DLD1 (cell line): ENCODE results near the gene BAHCC1.

ENCODE experiments used
- in situ Hi-C: cut with HindIII; loops from 2 replicates; pipeline ENCODE4 v1.10.0; 2017; ENCODE audit warnings: low sequenced_read_pairs

BAHCC1 gene

DNA sequence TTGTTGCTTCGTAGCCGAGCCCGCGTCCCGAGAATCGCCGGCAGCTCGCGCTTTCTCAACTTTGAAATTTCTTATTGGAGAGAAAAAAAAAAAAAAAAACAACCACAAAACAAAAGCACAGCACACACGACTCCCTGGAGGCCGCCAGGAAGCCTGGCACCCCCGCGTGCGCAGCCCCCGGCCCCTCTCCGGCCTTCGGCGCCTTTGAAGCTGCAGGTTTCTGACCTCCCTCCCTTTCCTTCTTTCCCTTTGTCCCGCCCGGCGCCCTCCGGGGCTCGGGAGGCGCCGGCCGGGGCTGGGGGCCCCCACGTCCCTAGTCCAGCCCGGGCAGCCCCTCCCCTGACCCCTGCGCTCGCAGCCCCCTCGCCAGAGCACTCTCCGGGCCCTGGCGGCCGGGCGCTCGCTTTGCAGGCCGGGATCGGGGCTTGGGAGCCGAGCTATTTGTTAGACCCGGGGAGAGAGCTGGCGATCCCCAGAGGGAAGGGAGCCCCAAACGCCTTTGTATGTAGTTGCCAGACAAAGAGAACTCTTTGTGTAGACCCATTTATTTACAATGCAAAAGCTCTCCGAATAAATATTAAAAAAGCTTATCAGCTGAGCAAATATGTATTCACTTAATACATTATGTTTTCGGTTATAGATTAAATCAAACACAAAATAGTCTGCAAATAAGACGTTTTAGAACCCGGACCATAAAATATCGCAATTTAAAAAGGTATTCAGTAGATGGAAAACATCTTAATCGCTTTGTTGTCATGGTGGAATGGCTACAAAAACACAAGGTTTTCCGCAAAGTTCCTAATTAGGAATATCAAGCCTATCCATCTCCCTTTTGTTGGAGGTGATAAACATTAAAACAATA, 2.3 kb downstream of the BAHCC1 start:
- in situ Hi-C loops, result no loop called here

DNA sequence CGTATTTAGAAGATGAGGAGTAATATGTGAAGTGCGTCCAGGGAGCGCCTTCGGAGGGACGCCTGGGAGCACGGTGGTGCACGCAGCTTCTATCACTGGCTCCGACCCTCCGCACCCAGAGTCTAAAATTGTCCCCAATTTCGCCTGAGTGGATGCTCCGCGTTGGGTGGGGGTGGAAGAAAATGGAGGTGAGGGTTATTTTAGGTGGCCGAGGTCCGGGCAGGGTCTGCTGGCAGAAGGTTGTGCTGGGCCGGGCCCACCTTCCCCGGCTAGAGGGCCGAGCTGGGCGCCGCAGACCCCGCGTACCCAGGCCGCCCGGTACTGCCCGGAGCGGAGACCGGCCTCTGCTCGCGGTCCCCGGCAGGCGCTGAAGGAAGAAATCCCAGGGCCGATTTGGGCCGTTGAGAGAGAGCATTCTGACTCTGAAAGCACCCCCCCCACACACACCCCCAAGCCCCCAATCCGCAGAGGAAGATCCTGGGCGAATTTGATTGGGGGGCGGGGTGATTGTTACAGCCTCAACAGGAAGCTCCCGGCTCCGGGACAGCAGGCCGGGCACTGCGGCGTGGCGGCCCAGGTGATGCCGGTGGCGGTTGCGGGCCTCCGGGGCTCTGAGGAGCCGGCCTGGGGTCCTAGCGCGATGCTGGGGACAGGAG, 3.0 kb downstream of the BAHCC1 start:
- in situ Hi-C loops, result no loop called here

DNA sequence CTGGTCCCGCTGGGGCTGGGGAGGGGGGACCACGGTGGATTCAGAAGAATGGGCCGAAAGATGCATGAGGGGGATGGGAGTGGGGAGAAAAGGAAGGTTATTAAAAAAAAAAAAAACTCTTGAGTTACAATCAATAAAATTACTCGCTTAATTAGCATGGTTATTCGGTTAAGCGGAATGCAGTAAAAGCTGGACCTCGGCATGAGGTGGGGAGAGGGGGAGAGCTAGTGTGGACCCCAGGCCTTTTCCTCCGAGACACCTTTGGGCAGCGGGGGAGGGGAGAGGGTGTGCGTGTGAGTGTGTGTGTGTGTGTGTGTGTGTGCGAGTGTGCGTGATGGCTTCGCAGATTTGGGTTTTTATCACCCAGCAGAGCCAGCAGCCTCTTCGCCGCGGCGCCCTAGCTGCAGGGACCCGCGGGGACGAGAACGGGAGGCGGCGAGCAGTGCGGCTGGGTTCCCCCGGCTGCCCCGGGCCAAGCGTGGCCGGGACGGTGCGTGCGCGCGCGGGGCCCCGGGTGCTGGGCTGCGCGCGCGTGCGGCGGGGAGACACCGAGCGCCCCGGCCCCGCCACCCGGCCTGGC, 3.7 kb downstream of the BAHCC1 start:
- in situ Hi-C loops, result no loop called here

DNA sequence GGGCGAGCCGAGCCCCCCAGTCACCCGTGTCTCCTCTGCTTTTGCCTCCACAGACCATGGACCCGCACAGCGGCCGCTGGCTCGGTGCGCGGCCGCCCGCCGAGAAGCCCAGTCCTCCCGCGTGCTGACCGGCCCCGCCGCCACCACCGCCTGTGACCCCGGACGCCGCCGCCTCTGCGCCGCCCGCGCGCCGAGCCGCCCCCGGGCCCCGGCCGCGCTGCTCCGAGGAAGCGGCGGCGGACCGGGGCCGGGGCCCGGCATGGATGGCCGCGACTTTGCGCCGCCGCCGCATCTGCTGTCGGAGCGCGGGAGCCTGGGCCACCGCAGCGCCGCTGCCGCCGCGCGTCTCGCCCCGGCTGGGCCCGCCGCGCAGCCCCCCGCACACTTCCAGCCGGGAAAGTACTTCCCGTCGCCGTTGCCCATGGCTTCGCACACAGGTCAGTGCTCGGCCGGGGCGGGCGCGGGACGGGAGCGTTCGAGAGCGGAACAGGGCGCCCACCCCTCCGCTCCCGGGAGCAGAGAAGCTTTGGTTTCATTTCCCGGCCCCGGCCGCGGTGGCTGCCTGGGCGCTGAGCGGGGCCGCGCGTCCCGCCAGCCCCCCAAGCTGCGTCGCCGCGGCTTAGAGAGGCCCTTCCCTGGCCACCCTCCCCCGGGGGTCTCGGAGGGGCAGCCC, 4.4 kb downstream of the BAHCC1 start:
- in situ Hi-C loops, result no loop called here

DNA sequence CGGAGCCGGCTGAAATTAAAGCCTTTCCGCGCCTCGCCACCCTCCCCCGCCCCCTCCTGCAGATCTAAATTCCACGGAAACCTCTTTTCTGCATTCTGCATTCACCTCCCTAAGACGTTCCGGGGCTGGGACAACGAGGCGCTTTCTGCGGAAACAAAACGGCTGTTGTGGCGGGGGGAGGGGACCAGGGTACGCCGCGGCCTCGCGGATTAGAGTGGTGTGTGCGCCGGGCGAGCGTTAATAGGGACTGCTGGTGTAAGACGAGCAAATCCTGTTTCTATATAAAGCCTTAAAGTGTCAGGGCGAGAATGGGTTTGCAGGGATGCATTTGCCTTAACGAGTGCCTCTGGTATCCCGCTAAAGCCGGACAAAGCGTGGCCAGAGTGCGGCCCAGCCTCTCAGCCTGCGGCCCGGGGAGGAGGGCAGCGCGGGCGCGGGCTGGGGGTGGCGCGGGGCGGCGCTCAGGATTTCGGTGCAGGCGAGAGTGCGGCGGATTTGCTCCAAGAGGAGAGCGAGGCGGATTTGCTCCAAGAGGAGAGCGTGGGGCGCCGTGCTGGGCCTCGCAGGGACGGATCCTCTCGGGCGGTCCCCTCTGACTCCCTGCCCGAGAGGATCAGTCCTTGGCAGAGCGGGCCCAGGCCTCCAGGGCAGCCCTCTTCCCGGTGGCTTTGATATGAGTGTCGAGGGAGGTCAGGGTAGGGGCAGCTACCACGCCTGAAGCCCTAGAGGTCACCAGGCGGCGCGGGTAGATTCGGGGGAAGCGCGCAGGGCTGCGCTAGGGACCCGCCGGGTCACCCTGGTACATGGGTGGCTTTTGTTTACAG, 5.1 kb downstream of the BAHCC1 start:
- in situ Hi-C loops, result no loop called here

DNA sequence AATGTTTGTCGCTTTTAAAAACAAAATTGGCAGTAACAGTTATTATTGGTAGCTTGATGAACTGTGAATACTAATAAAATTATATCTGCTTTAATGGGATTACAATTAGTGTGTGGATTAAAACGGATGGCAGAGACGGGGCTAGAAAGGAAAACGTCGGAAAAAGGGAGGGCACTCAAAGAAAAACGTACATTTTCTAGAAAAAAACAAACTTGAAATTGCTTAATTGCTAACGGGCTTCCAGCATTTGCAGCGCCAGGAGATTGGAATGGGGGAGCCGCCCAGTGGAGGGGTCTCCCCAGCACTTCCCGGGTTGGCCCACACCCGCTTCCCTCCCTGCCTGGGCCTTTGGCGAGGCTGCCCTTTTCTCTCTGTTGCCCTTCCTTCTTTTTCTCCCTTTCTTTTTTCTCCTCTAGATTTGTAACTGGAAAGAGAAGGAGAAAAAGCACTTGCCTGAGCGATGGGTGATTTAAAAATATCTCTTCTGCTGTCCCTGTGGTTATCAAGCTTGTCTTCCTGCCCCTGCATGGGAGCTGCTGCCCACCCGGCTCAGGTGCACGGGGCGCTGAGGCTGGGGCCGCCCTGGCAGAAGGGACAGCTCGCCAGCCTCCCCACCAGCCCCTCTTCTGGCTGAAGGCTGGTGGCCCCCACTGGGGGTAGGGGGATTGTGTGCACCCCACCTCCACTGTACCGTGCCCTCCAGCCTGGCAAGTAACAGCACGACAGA, 5.9 kb downstream of the BAHCC1 start:
- in situ Hi-C loops, result no loop called here

DNA sequence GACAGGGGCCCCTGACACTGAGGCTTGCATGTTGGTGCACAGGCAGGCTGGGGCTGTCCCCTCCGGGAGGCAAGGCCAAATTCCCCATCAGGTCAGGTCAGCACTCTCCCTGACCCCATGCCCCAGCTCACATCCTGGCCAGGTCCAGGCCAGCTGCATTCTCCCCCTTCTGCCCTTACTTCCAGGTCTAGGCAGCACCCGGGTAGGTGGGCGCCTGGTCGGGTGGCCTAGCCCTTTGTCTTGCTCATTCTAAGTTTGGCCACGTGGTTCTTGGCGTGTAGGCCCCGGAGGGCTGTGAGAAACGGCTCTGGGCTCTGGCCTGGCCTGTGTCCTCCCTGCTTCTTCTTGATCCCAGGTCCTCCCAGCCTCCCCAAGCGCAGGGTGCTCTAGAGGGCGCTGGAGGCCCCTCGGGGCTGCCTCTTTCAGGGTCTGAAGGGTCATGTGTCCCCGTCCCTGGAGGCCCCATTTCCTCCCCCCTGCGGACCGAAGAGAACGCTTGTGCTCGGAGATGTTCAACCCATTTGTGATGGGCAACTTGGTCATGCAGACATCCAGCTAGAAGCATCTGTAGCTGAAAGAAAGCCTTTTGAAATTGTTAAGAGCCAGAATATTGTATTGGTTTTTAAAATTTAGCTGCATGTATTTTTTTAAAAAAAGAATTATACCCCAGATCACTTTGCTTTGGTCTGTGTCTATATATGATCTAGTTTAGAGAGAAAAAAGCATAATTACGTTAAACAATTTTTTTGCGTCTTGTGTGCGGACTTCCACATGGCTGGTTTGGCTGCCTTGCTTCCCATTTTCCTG, 6.7 kb downstream of the BAHCC1 start:
- in situ Hi-C loops, result no loop called here

DNA sequence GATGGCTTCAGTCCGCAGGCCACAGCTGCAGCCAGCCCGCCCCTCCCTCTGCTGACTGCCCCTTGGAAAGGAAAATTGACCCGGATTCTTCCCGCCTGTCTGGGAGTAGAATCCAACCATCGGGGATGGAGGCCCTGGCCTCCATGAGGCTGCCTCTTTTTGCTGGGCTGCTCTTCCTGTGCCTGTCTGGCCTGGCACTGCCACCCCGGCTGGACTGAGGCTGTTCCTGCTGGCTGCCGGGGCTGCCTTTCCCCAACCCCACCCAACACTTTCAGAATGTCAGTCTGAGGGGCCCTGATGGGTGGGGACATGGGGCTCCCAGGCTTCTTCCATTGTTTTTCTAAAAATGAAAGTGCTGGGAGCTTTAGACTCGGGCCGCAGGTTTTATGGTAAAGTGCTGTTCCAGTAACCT, 7.3 kb downstream of the BAHCC1 start:
- in situ Hi-C loops, result no loop called here

DNA sequence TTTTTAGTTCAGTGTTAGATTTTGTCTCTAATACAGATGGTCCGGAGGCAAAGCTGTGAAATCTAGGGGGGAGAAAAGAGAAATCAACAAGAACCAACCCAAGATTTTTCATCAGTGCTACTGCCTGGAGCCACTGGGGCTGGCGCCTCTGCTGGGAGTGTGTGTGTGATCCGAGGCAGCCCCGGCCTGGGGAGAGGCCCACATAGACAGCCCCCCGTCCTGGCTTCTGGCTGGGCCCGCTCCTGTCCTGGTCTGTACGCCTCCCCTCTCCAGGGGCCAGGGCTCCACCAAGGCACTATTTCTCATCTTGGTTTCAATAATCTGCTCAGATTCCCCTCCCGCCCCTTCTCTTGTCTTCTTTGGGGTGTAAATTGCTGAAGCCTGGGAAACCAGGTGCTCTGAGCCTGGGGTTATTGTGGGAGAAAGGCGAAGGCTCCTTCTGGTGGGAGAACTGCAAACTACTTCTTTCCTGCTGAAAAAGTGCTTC, 7.8 kb downstream of the BAHCC1 start:
- in situ Hi-C loops, result no loop called here

DNA sequence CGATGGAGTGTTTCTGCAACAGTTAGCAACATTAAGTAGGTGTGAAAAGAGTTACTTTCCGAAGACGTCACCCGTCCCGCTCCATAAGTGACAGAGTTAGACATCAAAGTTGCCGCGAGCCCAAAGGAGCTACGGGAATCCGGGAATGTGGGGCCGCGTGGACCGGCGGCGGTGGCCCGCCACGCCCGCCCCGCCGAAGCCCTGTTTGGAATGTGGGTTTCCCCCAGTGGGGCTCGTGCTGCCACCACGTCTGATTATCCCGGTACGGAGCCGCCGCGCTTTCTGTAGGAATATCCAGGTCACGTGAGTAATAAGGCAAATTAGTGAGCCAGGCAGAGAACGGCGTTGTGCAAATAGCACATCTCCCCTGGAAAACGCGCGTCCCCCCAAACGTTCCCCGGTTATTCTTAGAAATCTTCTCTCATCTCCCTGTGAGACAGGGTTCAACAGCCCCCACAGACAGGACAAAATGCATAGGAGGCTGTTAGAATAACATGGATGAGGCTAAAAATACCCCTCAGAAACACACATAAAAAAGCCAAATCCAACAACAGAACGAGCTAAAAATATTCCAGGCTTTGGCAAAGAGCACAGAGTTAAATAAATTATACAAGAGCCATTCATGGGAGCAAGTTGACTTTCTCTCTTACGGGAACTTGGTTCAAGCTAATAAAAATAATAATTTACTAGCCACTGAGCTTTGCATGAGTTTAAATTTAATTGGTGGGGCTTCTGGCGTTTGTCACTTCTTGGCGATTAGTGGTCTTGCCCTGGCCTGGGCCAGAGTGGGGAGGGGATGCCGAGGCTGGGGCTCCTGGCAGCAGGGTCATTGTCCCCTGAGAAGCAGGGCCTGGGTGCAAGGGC, 8.6 kb downstream of the BAHCC1 start:
- in situ Hi-C loops, result no loop called here

DNA sequence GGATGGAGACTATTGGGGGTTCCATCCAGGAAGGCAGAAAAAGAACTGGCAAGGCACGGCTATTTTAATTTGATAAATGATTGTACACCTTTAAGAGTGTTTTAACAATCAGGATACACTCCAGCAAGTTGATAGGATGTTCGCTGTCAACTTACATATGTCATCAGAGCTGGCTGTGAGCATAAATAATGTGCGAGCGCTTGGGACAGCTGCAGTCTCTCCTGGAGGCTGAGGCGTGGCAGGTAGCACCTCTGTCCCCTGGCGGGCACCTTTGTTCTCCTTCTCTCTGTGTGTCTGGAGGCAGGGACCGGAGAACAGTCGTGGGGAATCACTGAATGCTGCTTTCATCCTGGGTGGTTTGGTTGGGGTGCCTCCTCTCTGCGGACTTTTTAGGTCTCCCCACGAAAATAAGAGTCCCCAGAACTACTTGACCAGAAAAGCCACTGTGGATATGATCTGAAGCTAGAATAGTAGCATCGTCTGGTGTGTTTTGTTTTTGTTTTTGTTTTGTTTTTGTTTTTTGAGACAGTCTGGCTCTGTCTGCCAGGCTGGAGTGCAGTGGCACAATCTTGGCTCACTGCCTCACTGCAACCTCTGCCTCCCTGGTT, 9.4 kb downstream of the BAHCC1 start:
- in situ Hi-C loops, result no loop called here

DNA sequence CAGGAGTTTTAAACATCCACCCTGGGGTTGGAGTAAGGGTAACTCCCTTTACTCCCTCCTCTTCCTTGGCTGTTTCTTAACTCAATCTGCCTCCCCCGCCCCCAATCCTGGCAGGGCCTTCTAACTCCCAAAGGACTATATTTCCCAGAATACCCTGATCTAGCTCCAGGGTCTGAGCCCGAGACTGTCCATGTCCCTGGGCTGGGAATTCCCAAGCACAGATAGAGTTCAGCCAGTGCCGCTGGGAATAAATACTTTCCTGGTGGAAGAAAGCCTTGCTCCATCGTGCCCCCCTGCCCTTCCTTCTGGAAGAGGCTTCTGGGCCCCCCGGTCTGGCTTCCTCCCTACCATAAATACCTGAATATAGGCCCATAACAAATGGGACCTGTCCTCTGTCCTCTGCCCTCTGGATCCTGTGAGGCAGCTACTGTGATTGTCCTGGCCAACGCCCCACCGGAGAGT, 10.2 kb downstream of the BAHCC1 start:
- in situ Hi-C loops, result no loop called here

DNA sequence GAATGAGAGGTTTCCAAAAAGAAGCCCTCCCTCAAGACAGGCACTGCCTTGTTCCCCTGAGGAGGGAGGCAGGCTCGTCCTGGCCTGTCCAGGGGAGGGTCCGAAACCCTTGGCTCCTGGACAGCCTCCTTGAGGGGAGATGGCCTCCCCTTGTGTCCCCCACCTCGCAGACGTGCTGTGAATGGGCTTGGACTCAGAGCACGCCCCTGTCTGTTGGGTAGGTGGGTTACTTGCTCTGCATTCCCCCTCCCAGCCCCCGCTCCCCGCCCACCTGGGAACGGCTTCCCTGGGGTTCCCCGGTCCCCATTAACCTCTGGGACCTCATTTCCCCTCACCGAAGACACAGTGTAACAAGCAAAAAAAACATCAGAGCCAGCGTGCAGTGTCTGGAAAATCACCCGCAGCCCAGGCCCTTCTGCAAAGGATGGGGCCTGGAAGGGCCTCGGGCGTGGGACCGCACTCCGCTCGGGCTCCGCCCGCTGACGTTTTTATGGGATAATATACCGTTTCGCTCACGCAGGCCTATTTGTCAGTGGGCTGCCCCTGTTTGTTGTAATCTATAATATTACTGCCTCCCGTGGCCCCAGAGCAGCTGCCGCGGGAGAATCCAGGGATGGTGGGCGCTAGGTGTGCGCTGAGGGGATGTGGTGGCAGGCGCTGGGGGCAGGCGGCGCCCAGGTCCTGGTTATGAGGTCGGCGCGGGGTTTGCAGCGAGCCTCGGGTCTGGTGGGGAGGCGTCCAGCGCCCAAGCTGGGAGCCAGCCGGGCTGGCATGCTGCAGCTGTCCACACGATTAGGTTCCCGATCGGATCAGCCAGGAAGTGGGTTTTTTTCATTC, 11.1 kb downstream of the BAHCC1 start:
- in situ Hi-C loops, result no loop called here

DNA sequence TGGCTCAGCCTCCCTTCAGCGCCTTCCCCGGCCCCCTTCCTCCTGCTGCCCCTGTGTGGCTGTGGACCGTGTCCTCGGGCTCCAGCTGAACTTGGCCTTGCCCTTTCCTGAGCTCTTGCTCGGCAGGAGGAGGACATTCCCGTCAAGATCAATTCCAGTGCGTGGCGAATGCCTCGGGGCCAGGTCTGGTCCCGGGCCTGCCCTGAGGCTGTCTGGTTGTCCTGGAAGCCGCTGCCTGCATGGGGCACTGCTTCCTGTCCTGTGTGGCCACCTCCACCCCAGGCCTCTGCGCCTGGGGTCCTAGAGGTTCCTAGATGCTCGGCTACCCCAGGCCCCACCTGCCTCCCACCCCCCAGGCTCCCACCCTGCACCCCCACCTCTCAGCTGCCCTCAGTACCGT, 12.8 kb downstream of the BAHCC1 start:
- in situ Hi-C loops, result no loop called here

DNA sequence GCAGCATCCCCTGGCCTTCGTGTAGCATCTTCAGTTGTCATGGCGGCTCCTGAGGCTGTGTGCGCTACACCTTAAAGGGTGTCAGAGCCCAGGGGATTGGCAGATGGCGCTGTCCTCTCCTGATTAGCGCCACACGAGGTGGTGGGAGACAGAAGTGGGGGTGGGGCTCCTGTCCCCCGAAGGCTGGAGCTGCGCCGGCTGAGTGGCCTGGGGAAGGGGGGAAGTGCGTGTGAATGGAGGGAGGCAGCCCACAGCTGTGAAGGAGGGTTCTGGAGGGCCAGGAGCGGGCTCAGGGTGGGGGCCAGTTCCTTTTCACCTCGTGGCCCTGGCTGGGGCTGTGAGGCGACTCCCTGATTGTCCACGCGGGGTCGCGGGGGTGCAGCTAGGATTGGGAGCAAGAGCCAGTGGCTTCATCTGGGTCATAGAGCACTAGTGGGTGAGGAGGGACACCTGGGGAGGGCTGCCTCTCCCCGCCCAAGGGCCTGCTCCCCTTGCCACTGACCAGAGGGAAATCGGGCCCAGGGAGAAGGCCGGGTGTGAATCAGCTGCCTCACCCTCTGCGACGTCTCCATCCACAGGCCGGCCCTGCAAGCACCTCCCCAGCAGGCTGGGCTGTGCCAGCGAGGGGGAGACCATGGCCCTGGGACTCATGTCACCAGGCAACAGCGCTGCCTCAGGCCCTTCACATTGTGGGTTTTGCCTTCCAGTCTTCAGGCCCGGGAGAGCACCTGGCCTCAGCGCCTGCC, 14.1 kb downstream of the BAHCC1 start:
- in situ Hi-C loops, result no loop called here

DNA sequence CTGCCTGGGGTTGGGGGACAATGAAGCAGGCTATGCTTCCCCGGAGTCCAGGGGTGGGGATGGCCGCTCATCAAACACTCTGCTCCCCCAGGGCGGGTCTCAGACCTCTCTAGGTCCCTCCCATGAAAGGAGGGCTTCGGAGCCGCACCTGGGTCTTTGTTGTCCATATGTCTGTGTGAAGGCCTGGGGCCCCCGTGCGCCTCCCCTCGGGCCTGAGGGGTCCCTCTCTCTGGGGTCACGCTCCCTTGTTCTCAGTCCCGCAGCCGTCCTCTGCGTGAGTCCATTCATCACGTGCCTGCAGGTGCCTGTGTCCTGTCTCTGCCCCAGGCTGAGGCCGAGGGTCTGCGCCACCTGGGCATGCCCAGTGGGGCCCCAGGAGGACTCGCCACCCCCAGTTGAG, 15.6 kb downstream of the BAHCC1 start:
- in situ Hi-C loops, result no loop called here
